ENCODE results near the gene LRP1B. TPM values are rescaled to one million over a fixed set of nuclear protein-coding genes. Genes with fewer than 3 reads are reported as not detected.

LRP1B gene
- total and polyA plus RNA-seq, 4 donors: 0.01 to 0.84 (median 0.17) TPM

DNA sequence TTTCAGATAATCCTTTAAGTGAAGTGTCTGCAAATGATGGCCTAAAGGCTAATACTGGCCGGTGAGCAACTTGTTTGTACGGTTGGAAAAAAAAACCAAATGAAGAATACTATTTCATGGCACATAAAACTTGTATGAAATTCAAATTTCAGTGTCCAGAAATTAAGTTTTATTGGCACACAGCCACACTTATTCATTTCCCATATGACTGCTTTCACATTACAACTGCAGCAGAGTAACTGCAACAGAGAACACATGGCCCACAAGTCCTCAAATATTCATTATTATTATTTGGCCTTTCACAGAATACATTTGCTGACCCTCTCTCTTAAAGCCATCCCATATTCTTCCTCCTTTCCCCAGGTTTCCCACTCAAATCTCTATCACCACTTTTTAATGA is 1268.6 kb downstream of the LRP1B start:
- WGBS: 48% methylated on average over 2 of the region's 2 CpGs
- TF ChIP-seq HNF4A (conservative IDR thresholded peaks at IDR 0.05) (no peak), JUND (IDR thresholded peaks at IDR 0.05) (no peak), YY1 (IDR thresholded peaks at IDR 0.05) (no peak), MAX (IDR thresholded peaks at IDR 0.05) (no peak), TAF1 (conservative IDR thresholded peaks at IDR 0.05) (no peak)
- TF ChIP-seq, protein P1, sequence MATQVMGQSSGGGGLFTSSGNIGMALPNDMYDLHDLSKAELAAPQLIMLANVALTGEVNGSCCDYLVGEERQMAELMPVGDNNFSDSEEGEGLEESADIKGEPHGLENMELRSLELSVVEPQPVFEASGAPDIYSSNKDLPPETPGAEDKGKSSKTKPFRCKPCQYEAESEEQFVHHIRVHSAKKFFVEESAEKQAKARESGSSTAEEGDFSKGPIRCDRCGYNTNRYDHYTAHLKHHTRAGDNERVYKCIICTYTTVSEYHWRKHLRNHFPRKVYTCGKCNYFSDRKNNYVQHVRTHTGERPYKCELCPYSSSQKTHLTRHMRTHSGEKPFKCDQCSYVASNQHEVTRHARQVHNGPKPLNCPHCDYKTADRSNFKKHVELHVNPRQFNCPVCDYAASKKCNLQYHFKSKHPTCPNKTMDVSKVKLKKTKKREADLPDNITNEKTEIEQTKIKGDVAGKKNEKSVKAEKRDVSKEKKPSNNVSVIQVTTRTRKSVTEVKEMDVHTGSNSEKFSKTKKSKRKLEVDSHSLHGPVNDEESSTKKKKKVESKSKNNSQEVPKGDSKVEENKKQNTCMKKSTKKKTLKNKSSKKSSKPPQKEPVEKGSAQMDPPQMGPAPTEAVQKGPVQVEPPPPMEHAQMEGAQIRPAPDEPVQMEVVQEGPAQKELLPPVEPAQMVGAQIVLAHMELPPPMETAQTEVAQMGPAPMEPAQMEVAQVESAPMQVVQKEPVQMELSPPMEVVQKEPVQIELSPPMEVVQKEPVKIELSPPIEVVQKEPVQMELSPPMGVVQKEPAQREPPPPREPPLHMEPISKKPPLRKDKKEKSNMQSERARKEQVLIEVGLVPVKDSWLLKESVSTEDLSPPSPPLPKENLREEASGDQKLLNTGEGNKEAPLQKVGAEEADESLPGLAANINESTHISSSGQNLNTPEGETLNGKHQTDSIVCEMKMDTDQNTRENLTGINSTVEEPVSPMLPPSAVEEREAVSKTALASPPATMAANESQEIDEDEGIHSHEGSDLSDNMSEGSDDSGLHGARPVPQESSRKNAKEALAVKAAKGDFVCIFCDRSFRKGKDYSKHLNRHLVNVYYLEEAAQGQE (IDR thresholded peaks at IDR 0.05): no peak
- TF ChIP-seq, protein P2, sequence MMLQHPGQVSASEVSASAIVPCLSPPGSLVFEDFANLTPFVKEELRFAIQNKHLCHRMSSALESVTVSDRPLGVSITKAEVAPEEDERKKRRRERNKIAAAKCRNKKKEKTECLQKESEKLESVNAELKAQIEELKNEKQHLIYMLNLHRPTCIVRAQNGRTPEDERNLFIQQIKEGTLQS (IDR thresholded peaks at IDR 0.05): no peak
- Histone ChIP-seq H3K9ac (ENCODE audit: low read depth in 1 of 2, low read length in 2 of 2) (no peak overlapping the region), H3K27ac (ENCODE audit: low read depth in 1 of 2, low read length in 2 of 2) (no peak overlapping the region), H3K4me3 (ENCODE audit: low read depth in 1 of 3, low read length in 3 of 3) (no peak overlapping the region), H3K27me3 (ENCODE audit: control insufficient read depth in 4 of 4, insufficient read depth in 4 of 4, low read length in 3 of 4) (no peaks in the 10 kb centered on the region), H3K4me1 (ENCODE audit: control insufficient read depth in 4 of 4, insufficient read depth in 4 of 4, low read length in 3 of 4) (peaks cover 0 to 17% (median 10%) of the 10 kb centered on the region in 4 donors), H3K9me3 (ENCODE audit: control insufficient read depth in 4 of 4, low read length in 3 of 4) (no peaks in the 10 kb centered on the region), H3K36me3 (ENCODE audit: control insufficient read depth in 4 of 4, insufficient read depth in 3 of 4, low read depth in 1 of 4, low read length in 3 of 4) (no peaks in the 10 kb centered on the region)
- DNase-seq (ENCODE audit: low spot score): no peak

DNA sequence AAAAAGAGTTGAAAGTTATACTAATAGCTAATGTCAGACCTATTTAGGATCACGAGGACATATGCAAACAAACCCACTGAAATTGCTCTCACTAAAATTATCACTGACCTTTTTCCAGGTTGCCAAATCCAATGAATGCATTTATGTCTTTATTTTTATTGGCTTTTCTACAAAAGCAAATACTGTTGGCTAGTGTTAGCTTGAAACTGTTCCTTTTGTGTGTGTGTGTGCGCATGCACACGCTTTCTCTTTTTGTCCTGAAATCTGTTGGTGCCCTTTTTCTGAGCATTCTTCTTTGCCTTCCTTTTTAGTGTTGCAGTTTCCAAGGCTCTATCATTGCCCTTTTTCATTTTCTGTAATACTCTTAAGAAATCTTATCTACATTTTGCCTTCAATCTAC is 1269.2 kb downstream of the LRP1B start:
- Histone ChIP-seq H3K4me1 (ENCODE audit: control insufficient read depth in 4 of 4, insufficient read depth in 4 of 4, low read length in 3 of 4) (peaks cover 0 to 17% (median 10%) of the 10 kb centered on the region in 4 donors), H3K27ac (ENCODE audit: low read depth in 1 of 2, low read length in 2 of 2) (no peak overlapping the region), H3K36me3 (ENCODE audit: control insufficient read depth in 4 of 4, insufficient read depth in 3 of 4, low read depth in 1 of 4, low read length in 3 of 4) (no peaks in the 10 kb centered on the region), H3K9me3 (ENCODE audit: control insufficient read depth in 4 of 4, low read length in 3 of 4) (no peaks in the 10 kb centered on the region), H3K9ac (ENCODE audit: low read depth in 1 of 2, low read length in 2 of 2) (no peak overlapping the region), H3K4me3 (ENCODE audit: low read depth in 1 of 3, low read length in 3 of 3) (no peak overlapping the region), H3K27me3 (ENCODE audit: control insufficient read depth in 4 of 4, insufficient read depth in 4 of 4, low read length in 3 of 4) (no peaks in the 10 kb centered on the region)
- TF ChIP-seq MAX (IDR thresholded peaks at IDR 0.05) (no peak), YY1 (IDR thresholded peaks at IDR 0.05) (no peak), FOXA2 (IDR thresholded peaks at IDR 0.05) (no peak), TAF1 (conservative IDR thresholded peaks at IDR 0.05) (no peak), RXRA (IDR thresholded peaks at IDR 0.05) (no peak), JUND (IDR thresholded peaks at IDR 0.05) (no peak), SP1 (IDR thresholded peaks at IDR 0.05) (no peak), GABPA (IDR thresholded peaks at IDR 0.05 in 1 of 2, conservative IDR thresholded peaks at IDR 0.05 in 1 of 2) (no peak), HNF4G (IDR thresholded peaks at IDR 0.05) (no peak), FOXA1 (IDR thresholded peaks at IDR 0.05) (no peak), HNF4A (conservative IDR thresholded peaks at IDR 0.05) (no peak), EGR1 (IDR thresholded peaks at IDR 0.05; ENCODE audit: low read depth in 2 of 2) (no peak), RAD21 (IDR thresholded peaks at IDR 0.05) (no peak), NR2F2 (IDR thresholded peaks at IDR 0.05) (no peak)
- TF ChIP-seq, protein P3, sequence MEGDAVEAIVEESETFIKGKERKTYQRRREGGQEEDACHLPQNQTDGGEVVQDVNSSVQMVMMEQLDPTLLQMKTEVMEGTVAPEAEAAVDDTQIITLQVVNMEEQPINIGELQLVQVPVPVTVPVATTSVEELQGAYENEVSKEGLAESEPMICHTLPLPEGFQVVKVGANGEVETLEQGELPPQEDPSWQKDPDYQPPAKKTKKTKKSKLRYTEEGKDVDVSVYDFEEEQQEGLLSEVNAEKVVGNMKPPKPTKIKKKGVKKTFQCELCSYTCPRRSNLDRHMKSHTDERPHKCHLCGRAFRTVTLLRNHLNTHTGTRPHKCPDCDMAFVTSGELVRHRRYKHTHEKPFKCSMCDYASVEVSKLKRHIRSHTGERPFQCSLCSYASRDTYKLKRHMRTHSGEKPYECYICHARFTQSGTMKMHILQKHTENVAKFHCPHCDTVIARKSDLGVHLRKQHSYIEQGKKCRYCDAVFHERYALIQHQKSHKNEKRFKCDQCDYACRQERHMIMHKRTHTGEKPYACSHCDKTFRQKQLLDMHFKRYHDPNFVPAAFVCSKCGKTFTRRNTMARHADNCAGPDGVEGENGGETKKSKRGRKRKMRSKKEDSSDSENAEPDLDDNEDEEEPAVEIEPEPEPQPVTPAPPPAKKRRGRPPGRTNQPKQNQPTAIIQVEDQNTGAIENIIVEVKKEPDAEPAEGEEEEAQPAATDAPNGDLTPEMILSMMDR (IDR thresholded peaks at IDR 0.05; ENCODE audit: low read depth, low read length, missing input control): no peak
- TF ChIP-seq, protein P4, sequence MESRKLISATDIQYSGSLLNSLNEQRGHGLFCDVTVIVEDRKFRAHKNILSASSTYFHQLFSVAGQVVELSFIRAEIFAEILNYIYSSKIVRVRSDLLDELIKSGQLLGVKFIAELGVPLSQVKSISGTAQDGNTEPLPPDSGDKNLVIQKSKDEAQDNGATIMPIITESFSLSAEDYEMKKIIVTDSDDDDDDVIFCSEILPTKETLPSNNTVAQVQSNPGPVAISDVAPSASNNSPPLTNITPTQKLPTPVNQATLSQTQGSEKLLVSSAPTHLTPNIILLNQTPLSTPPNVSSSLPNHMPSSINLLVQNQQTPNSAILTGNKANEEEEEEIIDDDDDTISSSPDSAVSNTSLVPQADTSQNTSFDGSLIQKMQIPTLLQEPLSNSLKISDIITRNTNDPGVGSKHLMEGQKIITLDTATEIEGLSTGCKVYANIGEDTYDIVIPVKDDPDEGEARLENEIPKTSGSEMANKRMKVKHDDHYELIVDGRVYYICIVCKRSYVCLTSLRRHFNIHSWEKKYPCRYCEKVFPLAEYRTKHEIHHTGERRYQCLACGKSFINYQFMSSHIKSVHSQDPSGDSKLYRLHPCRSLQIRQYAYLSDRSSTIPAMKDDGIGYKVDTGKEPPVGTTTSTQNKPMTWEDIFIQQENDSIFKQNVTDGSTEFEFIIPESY (IDR thresholded peaks at IDR 0.05): no peak
- TF ChIP-seq, protein P2 (IDR thresholded peaks at IDR 0.05): no peak
- TF ChIP-seq, protein P1 (IDR thresholded peaks at IDR 0.05): no peak
- DNase-seq (ENCODE audit: low spot score): no peak
- WGBS: 36% methylated on average over 3 of the region's 3 CpGs
